ENCODE data around the gene P4HTM.

GRCh38 chr3:49019941-49020329 lies 29.9 kb downstream of the P4HTM start:
- TF ChIP-seq CTCF (IDR thresholded peaks at IDR 0.05; ENCODE audit: borderline replicate concordance, extremely low read depth, low read length, poor library complexity, severe bottlenecking) (no peak), EZH2 (IDR thresholded peaks at IDR 0.05; ENCODE audit: borderline replicate concordance, low read depth, low read length, severe bottlenecking) (no peak)

All from DND-41 (cell line).